ENCODE results near the gene PC. TPM values are rescaled to one million over a fixed set of nuclear protein-coding genes. Genes with fewer than 3 reads are reported as not detected.

The PC gene
- total RNA-seq, 1 donor from 2014 or later = 49.1 TPM

GRCh38 chr11:66904981-66905521 is 53.1 kb downstream of the PC start:
- TF ChIP-seq CTCF (IDR thresholded peaks at IDR 0.05) = no peak
- H3K4me3 Mint-ChIP-seq (ENCODE audit: unreplicated experiment) = no peak overlapping the region
- no peak for DNase-seq (ENCODE audit: extremely low spot score, unreplicated experiment)
- no peak overlapping the region for H3K27ac Mint-ChIP-seq (ENCODE audit: unreplicated experiment)
- H3K27me3 Mint-ChIP-seq (ENCODE audit: unreplicated experiment) = no peaks in the 10 kb centered on the region
- H3K4me1 Mint-ChIP-seq (ENCODE audit: unreplicated experiment) = peaks cover 42% of the 10 kb centered on the region
- no peaks in the 10 kb centered on the region for H3K36me3 Mint-ChIP-seq (ENCODE audit: unreplicated experiment)
- no peaks in the 10 kb centered on the region for H3K9me3 Mint-ChIP-seq (ENCODE audit: unreplicated experiment)

GRCh38 chr11:66904561-66904960 is 53.6 kb downstream of the PC start:
- no peak for TF ChIP-seq CTCF (IDR thresholded peaks at IDR 0.05)
- Mint-ChIP-seq H3K9me3 (ENCODE audit: unreplicated experiment) (no peaks in the 10 kb centered on the region), H3K4me1 (ENCODE audit: unreplicated experiment) (peaks cover 42% of the 10 kb centered on the region)

GRCh38 chr11:66904055-66904454 is 54.1 kb downstream of the PC start:
- no peak for TF ChIP-seq CTCF (IDR thresholded peaks at IDR 0.05)
- Mint-ChIP-seq H3K4me1 (ENCODE audit: unreplicated experiment) (peaks cover 42% of the 10 kb centered on the region), H3K36me3 (ENCODE audit: unreplicated experiment) (no peaks in the 10 kb centered on the region), H3K27ac (ENCODE audit: unreplicated experiment) (no peak overlapping the region), H3K27me3 (ENCODE audit: unreplicated experiment) (no peaks in the 10 kb centered on the region), H3K9me3 (ENCODE audit: unreplicated experiment) (no peaks in the 10 kb centered on the region), H3K4me3 (ENCODE audit: unreplicated experiment) (no peak overlapping the region)
- DNase-seq (ENCODE audit: extremely low spot score, unreplicated experiment) = no peak

More at GRCh38 chr11:66904561-66904960, 53.6 kb downstream of the PC start:
- no peaks in the 10 kb centered on the region for H3K36me3 Mint-ChIP-seq (ENCODE audit: unreplicated experiment)
- H3K27me3 Mint-ChIP-seq (ENCODE audit: unreplicated experiment) = no peaks in the 10 kb centered on the region
- DNase-seq (ENCODE audit: extremely low spot score, unreplicated experiment) = no peak
- no peak overlapping the region for H3K27ac Mint-ChIP-seq (ENCODE audit: unreplicated experiment)
- no peak overlapping the region for H3K4me3 Mint-ChIP-seq (ENCODE audit: unreplicated experiment)

- no peak for DNase-seq (ENCODE audit: extremely low spot score, unreplicated experiment)
- no peaks in the 10 kb centered on the region for H3K27me3 Mint-ChIP-seq (ENCODE audit: unreplicated experiment)
- peaks cover 36% of the 10 kb centered on the region for H3K4me1 Mint-ChIP-seq (ENCODE audit: unreplicated experiment)
- H3K27ac Mint-ChIP-seq (ENCODE audit: unreplicated experiment) = no peak overlapping the region
- H3K9me3 Mint-ChIP-seq (ENCODE audit: unreplicated experiment) = no peaks in the 10 kb centered on the region
- H3K4me3 Mint-ChIP-seq (ENCODE audit: unreplicated experiment) = no peak overlapping the region
- no peak for TF ChIP-seq CTCF (IDR thresholded peaks at IDR 0.05)
- no peaks in the 10 kb centered on the region for H3K36me3 Mint-ChIP-seq (ENCODE audit: unreplicated experiment)
Measured at GRCh38 chr11:66902486-66903177, 55.6 kb downstream of the PC start.

- Mint-ChIP-seq H3K4me3 (ENCODE audit: unreplicated experiment) (no peak overlapping the region), H3K4me1 (ENCODE audit: unreplicated experiment) (peaks cover 32% of the 10 kb centered on the region), H3K36me3 (ENCODE audit: unreplicated experiment) (no peaks in the 10 kb centered on the region), H3K27ac (ENCODE audit: unreplicated experiment) (no peak overlapping the region), H3K9me3 (ENCODE audit: unreplicated experiment) (no peaks in the 10 kb centered on the region), H3K27me3 (ENCODE audit: unreplicated experiment) (no peaks in the 10 kb centered on the region)
- TF ChIP-seq CTCF (IDR thresholded peaks at IDR 0.05) = no peak
- DNase-seq (ENCODE audit: extremely low spot score, unreplicated experiment) = no peak
Measured at GRCh38 chr11:66901964-66902390, 56.2 kb downstream of the PC start.

Measured in osteocyte (in vitro differentiated cells).